ENCODE data around the gene CTH.

CTH gene

DNA sequence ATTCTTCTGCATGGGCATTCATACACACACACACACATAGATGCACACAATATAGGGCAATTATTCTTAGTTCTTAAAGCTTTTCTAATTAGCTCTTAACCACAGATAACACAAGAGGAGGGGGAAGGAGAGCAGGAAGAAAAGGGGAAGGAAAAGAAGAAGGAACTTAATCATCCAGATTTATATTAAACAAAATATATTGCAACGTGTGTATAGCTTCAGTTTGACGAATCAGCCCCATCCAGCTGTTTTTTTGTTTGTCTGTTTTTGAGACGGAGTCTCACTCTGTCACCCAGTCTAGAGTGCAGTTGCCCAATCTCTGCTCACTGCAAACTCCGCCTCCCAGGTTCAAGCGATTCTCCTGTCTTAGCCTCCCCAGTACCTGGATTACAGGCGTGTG is 34.9 kb upstream of the CTH start:
- CTCF ChIA-PET, result no interaction called here

GRCh38 chr1:70382682-70383081 is 28.4 kb upstream of the CTH start:
- TF ChIP-seq, protein P1, sequence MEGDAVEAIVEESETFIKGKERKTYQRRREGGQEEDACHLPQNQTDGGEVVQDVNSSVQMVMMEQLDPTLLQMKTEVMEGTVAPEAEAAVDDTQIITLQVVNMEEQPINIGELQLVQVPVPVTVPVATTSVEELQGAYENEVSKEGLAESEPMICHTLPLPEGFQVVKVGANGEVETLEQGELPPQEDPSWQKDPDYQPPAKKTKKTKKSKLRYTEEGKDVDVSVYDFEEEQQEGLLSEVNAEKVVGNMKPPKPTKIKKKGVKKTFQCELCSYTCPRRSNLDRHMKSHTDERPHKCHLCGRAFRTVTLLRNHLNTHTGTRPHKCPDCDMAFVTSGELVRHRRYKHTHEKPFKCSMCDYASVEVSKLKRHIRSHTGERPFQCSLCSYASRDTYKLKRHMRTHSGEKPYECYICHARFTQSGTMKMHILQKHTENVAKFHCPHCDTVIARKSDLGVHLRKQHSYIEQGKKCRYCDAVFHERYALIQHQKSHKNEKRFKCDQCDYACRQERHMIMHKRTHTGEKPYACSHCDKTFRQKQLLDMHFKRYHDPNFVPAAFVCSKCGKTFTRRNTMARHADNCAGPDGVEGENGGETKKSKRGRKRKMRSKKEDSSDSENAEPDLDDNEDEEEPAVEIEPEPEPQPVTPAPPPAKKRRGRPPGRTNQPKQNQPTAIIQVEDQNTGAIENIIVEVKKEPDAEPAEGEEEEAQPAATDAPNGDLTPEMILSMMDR (IDR thresholded peaks at IDR 0.05; ENCODE audit: insufficient read depth, low read length, missing control alignments), result no peak
- ChIA-PET POLR2A (no interaction called here), CTCF (no interaction called here)
- no peak for DNase-seq (ENCODE audit: low read depth, low spot score)
- no peak overlapping the region for H3K4me3 ChIP-seq (ENCODE audit: low read depth, low read length)

More for the DNA sequence above, 34.9 kb upstream of the CTH start:
- no peak overlapping the region for H3K4me3 ChIP-seq (ENCODE audit: low read depth, low read length)
- POLR2A ChIA-PET, result no interaction called here
- TF ChIP-seq, protein P1 (IDR thresholded peaks at IDR 0.05; ENCODE audit: insufficient read depth, low read length, missing control alignments), result no peak
- no peak for DNase-seq (ENCODE audit: low read depth, low spot score)

GRCh38 chr1:70383483-70383882 is 27.6 kb upstream of the CTH start:
- TF ChIP-seq, protein P1 (IDR thresholded peaks at IDR 0.05; ENCODE audit: insufficient read depth, low read length, missing control alignments), result no peak
- CTCF ChIA-PET, result no interaction called here
- no peak for DNase-seq (ENCODE audit: low read depth, low spot score)

GRCh38 chr1:70384542-70384941 is 26.5 kb upstream of the CTH start:
- no peak for DNase-seq (ENCODE audit: low read depth, low spot score)
- ChIA-PET CTCF (no interaction called here), POLR2A (no interaction called here)
- TF ChIP-seq, protein P1 (IDR thresholded peaks at IDR 0.05; ENCODE audit: insufficient read depth, low read length, missing control alignments), result no peak
- no peak overlapping the region for H3K4me3 ChIP-seq (ENCODE audit: low read depth, low read length)

More at GRCh38 chr1:70383483-70383882, 27.6 kb upstream of the CTH start:
- POLR2A ChIA-PET, result no interaction called here
- no peak overlapping the region for H3K4me3 ChIP-seq (ENCODE audit: low read depth, low read length)

DNA sequence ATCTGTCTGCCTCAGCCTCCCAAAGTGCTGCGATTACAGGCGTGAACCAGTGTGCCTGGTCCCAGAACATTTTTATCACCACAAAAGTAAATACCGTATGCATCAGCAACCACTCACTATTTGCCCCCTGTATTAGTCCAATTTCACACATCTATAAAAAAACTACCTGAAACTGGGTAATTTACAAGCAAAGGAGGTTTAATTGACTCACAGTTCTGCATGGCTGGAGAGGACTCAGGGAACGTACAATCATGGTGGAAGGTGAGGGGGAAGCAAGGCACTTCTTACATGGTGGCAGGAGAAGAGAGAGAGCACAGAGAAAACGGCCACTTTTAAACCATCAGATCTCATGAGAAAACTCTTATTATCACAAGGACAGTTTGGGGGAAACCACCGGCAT is 25.6 kb upstream of the CTH start:
- ChIA-PET CTCF (no interaction called here), POLR2A (no interaction called here)
- TF ChIP-seq, protein P1 (IDR thresholded peaks at IDR 0.05; ENCODE audit: insufficient read depth, low read length, missing control alignments), result no peak
- H3K4me3 ChIP-seq (ENCODE audit: low read depth, low read length), result no peak overlapping the region
- DNase-seq (ENCODE audit: low read depth, low spot score), result no peak

DNA sequence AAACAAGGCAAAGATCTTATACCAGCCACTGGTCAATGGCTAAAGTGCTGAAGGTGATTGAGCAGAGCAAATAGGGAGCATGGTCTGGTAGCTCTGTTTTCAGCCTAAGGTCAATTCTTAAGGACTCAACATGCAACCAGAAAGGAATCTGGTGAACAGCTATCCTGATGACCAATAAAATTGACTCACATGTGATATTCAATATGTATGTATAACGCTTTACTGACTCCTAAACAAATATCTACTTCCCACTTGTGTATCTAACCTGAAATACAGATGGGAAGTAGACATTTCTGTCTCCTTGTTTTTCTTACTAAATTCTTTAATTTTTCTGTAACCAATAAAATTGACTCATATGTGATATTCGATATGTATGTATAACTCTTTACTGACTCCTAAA is 24.9 kb upstream of the CTH start:
- no peak for DNase-seq (ENCODE audit: low read depth, low spot score)
- no peak overlapping the region for H3K4me3 ChIP-seq (ENCODE audit: low read depth, low read length)
- TF ChIP-seq, protein P1 (IDR thresholded peaks at IDR 0.05; ENCODE audit: insufficient read depth, low read length, missing control alignments), result no peak
- ChIA-PET CTCF (interaction anchor here (0.6 kb wide), 1 partner anchor 88 kb away, joined by 3 read pairs; no protein-coding TSS in a partner anchor), POLR2A (no interaction called here)

Data from AG04449 (cell line).